OCI-LY7 (cell line): Measurements from ENCODE around the gene CCDC85B. TPM values are rescaled to one million over a fixed set of nuclear protein-coding genes. Genes with fewer than 3 reads are reported as not detected.
A peak's percentile ranks its signal among the peaks of the same experiment; 100 is the strongest.
"Not testable (repeated sequence)": the region's sequence is repeated elsewhere in the genome, so short reads cannot be mapped to it uniquely, and the experiment has no call there.

Experiments
- BruUV-seq: library from RNA; stranded (reverse); fragments of 400-500 nt; replicated peaks from 2 replicates; lab custom pipeline; 2021; lab: Mats Ljungman, UMichigan
- CTCF ChIA-PET: fragments of 300-600 bp; sonication (Branson Sonifier 250); formaldehyde crosslinking; loops from one replicate; lab custom pipeline; 2022; ENCODE audit warnings: antibody characterized with exemption; ENCODE audit not compliant: unreplicated experiment; lab: Charles Lee
- POLR2A ChIA-PET: fragments of 300-600 bp; sonication (Branson Sonifier 250); formaldehyde crosslinking; loops from one replicate; lab custom pipeline; 2022; ENCODE audit warnings: antibody characterized with exemption; lab: Charles Lee
- DNase-seq: peaks from one replicate; pipeline ENCODE4 v3.0.0-alpha.2; 2015; ENCODE audit warnings: low spot score
- H2AFZ ChIP-seq: fragments of 200-600 bp; sonication (generic), shearing (Covaris generic); 2 replicates; pipeline ENCODE4 v1.6.1; 2014; ENCODE audit warnings: mild to moderate bottlenecking, antibody characterized with exemption, low read length, moderate library complexity
- H3K27ac ChIP-seq: fragments of 200-600 bp; sonication (generic); 2 replicates; pipeline ENCODE4 v1.5.1; 2014; ENCODE audit warnings: mixed run types, low read depth, mild to moderate bottlenecking, moderate library complexity, low read length, inconsistent platforms; ENCODE audit not compliant: poor library complexity, severe bottlenecking
- H3K36me3 ChIP-seq: fragments of 200-600 bp; sonication (generic); 2 replicates; pipeline ENCODE4 v1.6.1; 2014; ENCODE audit warnings: mild to moderate bottlenecking, antibody characterized with exemption, low read length, moderate library complexity, mixed read lengths; ENCODE audit not compliant: insufficient read depth
- H3K4me1 ChIP-seq: fragments of 200-600 bp; sonication (generic); 2 replicates; pipeline ENCODE4 v1.5.1; 2014; ENCODE audit warnings: mild to moderate bottlenecking, low read length; ENCODE audit not compliant: insufficient read depth, poor library complexity, severe bottlenecking
- H3K4me2 ChIP-seq: fragments of 200-600 bp; sonication (generic); 2 replicates; pipeline ENCODE4 v1.6.1; 2014; ENCODE audit warnings: mild to moderate bottlenecking, low read length
- H3K4me3 ChIP-seq: fragments of 200-600 bp; sonication (generic); 2 replicates; pipeline ENCODE4 v1.5.1; 2014; ENCODE audit warnings: mild to moderate bottlenecking, low read depth, low read length; ENCODE audit not compliant: poor library complexity, severe bottlenecking
- H3K79me2 ChIP-seq: fragments of 200-600 bp; sonication (generic); 2 replicates; pipeline ENCODE4 v1.6.1; 2016; ENCODE audit warnings: low read depth, mild to moderate bottlenecking, low read length, moderate library complexity, mixed read lengths; ENCODE audit not compliant: insufficient read depth
- H3K9me2 ChIP-seq: fragments of 200-600 bp; sonication (generic); 2 replicates; pipeline ENCODE4 v1.6.1; 2016; ENCODE audit warnings: mild to moderate bottlenecking, low read length, mixed read lengths; ENCODE audit not compliant: insufficient read depth
- H3K9me3 ChIP-seq: fragments of 200-600 bp; sonication (generic); 2 replicates; pipeline ENCODE4 v1.6.1; 2014; ENCODE audit warnings: mild to moderate bottlenecking, mixed run types, low read length, mixed read lengths
- H4K20me1 ChIP-seq: fragments of 200-600 bp; sonication (generic); 2 replicates; pipeline ENCODE4 v1.6.1; 2014; ENCODE audit warnings: mild to moderate bottlenecking, antibody characterized with exemption, low read length, moderate library complexity, mixed read lengths; ENCODE audit not compliant: insufficient read depth
- EZH2phosphoT487 ChIP-seq: fragments of 200-600 bp; sonication (generic); IDR thresholded peaks from 2 replicates; pipeline ENCODE4 v1.6.1; 2018; ENCODE audit warnings: low read depth, borderline replicate concordance, mild to moderate bottlenecking, mixed run types, antibody characterized with exemption, low read length, moderate library complexity, mixed read lengths
- intact Hi-C: fragments of 100-400 bp; cut with micrococcal nuclease; formaldehyde crosslinking; loops from one replicate; pipeline ENCODE4 v1.10.0; 2022; ENCODE audit not compliant: unreplicated experiment
- total RNA-seq, 2 experiments: library from RNA; depleted of rRNA in 1 of 2; stranded (reverse); fragments of >200 nt in 1 of 2; shearing (Covaris generic) in 1 of 2; gene quantifications; 2 replicates each; pipeline ENCODE4 v1.2.3, GENCODE V29; 2014 to 2022
- TF ChIP-seq, protein P1 (sequence below): fragments of 200-600 bp; sonication (generic); conservative IDR thresholded peaks from 2 replicates; pipeline ENCODE4 v1.5.1; 2014; ENCODE audit warnings: mild to moderate bottlenecking, antibody characterized with exemption, low read length, moderate library complexity, mixed read lengths

The CCDC85B gene
- total RNA-seq, 2 experiments from 2014 or later, result 64.1 to 76.7 TPM

DNA sequence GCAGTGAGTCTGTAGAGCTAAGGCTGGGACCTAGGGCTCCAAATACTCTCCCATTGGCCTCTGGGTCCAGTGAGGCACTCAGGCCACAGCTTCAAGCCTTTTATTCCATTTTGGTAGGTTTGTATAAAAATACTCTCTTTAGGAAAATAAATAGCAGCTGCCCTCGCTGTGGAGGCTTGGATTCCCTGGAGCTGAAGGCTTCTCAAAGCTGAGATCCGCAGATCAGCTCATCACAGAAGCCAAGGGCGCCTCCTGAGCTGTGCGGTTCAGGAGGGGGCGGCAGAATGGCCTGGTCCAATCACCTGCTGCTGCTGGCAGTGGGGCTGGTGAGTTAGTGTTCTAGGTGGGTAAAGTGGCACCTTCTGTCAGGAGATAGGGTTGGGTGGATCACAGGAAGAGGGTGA, 1.7 kb downstream of the CCDC85B start:
- H3K9me2 ChIP-seq, H2AFZ ChIP-seq, H4K20me1 ChIP-seq, BruUV-seq, H3K9me3 ChIP-seq, H3K36me3 ChIP-seq, CTCF ChIA-PET: not testable (repeated sequence)
- peak overlapping the region; percentile 93 for H3K4me3 ChIP-seq
- H3K4me1 ChIP-seq, result peaks cover 49% of the 10 kb centered on the region
- H3K27ac ChIP-seq, result peak overlapping the region; percentile 86
- POLR2A ChIA-PET, result interaction anchor here (0.8 to 1.5 kb wide), 2 partner anchors 9 to 160 kb away, joined by 3 read pairs; partner anchors contain the start of gene SF3B2
- peak; percentile 59 for DNase-seq
- TF ChIP-seq, protein P1, sequence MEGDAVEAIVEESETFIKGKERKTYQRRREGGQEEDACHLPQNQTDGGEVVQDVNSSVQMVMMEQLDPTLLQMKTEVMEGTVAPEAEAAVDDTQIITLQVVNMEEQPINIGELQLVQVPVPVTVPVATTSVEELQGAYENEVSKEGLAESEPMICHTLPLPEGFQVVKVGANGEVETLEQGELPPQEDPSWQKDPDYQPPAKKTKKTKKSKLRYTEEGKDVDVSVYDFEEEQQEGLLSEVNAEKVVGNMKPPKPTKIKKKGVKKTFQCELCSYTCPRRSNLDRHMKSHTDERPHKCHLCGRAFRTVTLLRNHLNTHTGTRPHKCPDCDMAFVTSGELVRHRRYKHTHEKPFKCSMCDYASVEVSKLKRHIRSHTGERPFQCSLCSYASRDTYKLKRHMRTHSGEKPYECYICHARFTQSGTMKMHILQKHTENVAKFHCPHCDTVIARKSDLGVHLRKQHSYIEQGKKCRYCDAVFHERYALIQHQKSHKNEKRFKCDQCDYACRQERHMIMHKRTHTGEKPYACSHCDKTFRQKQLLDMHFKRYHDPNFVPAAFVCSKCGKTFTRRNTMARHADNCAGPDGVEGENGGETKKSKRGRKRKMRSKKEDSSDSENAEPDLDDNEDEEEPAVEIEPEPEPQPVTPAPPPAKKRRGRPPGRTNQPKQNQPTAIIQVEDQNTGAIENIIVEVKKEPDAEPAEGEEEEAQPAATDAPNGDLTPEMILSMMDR, result peak; percentile 38; the same call in 1 of the 2 replicates
- H3K4me2 ChIP-seq, result peak overlapping the region; percentile 97
- H3K79me2 ChIP-seq, result peaks cover 34% of the 10 kb centered on the region
- intact Hi-C loops, result loop anchor here (5.0 kb wide), 2 partner anchors 110 to 160 kb away; partner anchors contain the start of genes BANF1, EIF1AD and SF3B2

DNA sequence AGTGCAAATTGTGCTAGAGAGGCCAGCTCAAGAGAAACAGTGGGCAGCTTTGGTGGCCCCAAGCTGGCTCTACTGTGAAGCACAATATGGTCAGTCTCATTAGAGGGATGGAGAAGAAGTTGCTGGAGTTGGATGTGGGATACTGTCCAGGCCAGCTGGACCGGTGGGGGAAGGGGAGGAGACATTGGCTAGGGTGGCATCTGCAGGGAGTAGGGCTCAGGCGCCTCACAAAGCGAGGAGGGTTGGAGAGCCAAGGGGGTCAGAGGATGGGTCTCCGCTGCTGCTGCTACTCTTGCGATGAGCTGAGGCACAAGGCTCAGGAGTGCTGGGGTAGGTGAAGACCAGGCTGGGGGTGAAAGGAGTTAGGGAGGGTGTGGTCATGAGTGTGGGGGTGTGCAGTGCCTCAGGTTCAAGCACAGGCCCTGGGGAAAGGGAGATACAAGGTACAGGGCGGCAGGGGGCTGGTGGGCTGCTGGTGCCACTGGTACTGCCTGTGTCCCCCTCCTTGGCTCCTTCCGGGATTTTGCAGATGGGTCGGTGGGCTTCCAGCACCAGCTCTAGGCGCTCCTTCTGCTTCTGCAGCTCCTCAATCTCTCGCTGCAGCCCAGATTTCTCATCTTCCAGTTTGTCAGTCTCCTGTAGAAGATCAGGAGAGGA, 2.3 kb downstream of the CCDC85B start:
- intact Hi-C loops, result loop anchor here (5.0 kb wide), 2 partner anchors 110 to 160 kb away; partner anchors contain the start of genes BANF1, EIF1AD and SF3B2
- no TSS peak for BruUV-seq
- Histone ChIP-seq H3K4me1 (peaks cover 42% of the 10 kb centered on the region), H2AFZ (no peak overlapping the region), H3K9me3 (no peaks in the 10 kb centered on the region), H3K36me3 (peaks cover 5% of the 10 kb centered on the region; the same call in 1 of the 2 replicates), H4K20me1 (peaks cover 5% of the 10 kb centered on the region; the same call in 1 of the 2 replicates), H3K4me3 (peak overlapping the region; percentile 93), H3K9me2 (no peaks in the 10 kb centered on the region), H3K79me2 (peaks cover 27% of the 10 kb centered on the region), H3K4me2 (peak overlapping the region; percentile 97), H3K27ac (peak overlapping the region; percentile 86)
- ChIA-PET POLR2A (interaction anchor here (0.6 to 0.7 kb wide), 3 partner anchors 9 to 1236 kb away, joined by 3 to 4 read pairs (median 3); no protein-coding TSS in a partner anchor), CTCF (no interaction called here)
- DNase-seq, result no peak
- TF ChIP-seq, protein P1, result no peak
- TF ChIP-seq EZH2phosphoT487, result no peak
